NT2/D1 (cell line): ENCODE measurements around the gene NELFB.

Experiments
- YY1 ChIP-seq: IDR thresholded peaks from 2 replicates; pipeline ENCODE4 v1.6.1; 2011; ENCODE audit not compliant: insufficient read length, insufficient read depth
- ZNF274 ChIP-seq: IDR thresholded peaks from 2 replicates; pipeline ENCODE4 v1.6.1; 2011; ENCODE audit warnings: mild to moderate bottlenecking, low read depth, low read length

- no peak for TF ChIP-seq YY1
- no peak for TF ChIP-seq ZNF274
Observed at GRCh38 chr9:137211532-137211931, 43.6 kb upstream of the NELFB start.
